ENCODE results near the gene EIF2B4. TPM values are rescaled to one million over a fixed set of nuclear protein-coding genes. Genes with fewer than 3 reads are reported as not detected.

Gene EIF2B4
- total and polyA plus RNA-seq, 2 of the 8 experiments (the other 6 are each of a cell fraction or from before 2014, with no cell fraction given) = 60.0 to 63.2 TPM

DNA sequence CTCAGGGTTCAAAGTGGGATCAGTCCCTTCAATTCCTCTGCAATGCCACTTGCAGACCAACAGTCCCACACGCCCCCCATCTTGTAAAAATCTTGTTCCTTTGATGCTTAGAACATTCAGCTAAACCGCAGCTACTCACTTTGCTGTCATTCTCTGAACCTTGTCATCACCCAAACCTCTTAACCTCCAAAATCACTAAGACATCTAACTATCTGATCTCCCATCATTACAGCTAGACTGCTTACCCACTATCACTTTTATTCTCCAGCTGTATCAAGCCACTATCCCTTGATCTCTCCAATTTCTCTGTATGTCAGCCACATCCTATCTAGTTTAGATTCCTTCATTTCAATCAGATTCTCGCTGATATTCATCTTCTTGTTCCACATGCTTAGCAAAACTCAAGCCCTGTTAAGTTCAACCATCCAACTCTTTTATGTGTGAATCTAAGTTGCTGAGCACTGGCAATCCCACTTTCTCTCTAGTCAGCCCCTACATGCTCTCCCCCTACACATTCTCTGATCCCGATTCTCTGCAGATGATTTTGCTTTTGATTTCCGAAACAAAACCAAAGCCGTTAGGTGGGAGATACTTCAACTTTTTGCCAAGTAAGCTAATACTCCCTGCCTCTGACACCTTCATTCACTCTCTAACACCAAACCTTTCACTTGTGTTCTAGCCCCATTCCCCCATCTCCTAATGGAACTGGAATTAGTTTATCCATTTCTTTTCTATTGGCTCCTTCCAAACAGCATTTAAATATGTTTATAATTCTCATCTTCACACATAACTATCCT lies 18.1 kb downstream of the EIF2B4 start:
- Histone ChIP-seq H3K4ac (replicated peaks; ENCODE audit: insufficient read length, low read depth, low read length) (no peak overlapping the region), H2BK5ac (ENCODE audit: low read depth, low read length) (no peak overlapping the region), H3K79me2 (ENCODE audit: control insufficient read depth in 1 of 2, insufficient read depth in 2 of 2, low read length in 2 of 2) (peaks cover 13 to 88% of the 10 kb centered on the region in 2 experiments; a peak in 3 of 4 replicates), H3K4me3 (ENCODE audit: extremely low read depth in 1 of 4, insufficient read depth in 2 of 4, low read depth in 3 of 4, low read length in 4 of 4) (no peak overlapping the region), H2BK120ac (replicated peaks; ENCODE audit: low read depth, low read length) (no peak overlapping the region), H4K91ac (replicated peaks; ENCODE audit: insufficient read length, low read length) (no peak overlapping the region), H4K8ac (ENCODE audit: extremely low read depth, insufficient read depth, low read length) (no peak overlapping the region), H3K4me1 (replicated peaks in 1 of 4; ENCODE audit: control insufficient read depth in 3 of 4, insufficient read depth in 4 of 4, low read length in 3 of 4) (peaks cover 0 to 6% (median 4%) of the 10 kb centered on the region in 4 experiments; a peak in 4 of 7 replicates), H3K27ac (ENCODE audit: low read depth, low read length) (no peak overlapping the region), H3K14ac (ENCODE audit: insufficient read length) (no peak overlapping the region), H2BK20ac (ENCODE audit: low read length) (no peak overlapping the region), H4K5ac (ENCODE audit: insufficient read length, low read depth, low read length) (no peak overlapping the region), H2AK5ac (ENCODE audit: low read depth, low read length) (no peak overlapping the region), H3K27me3 (replicated peaks in 1 of 4; ENCODE audit: control insufficient read depth in 3 of 4, extremely low read depth in 1 of 4, insufficient read depth in 3 of 4, low read length in 3 of 4) (no peaks in the 10 kb centered on the region), H3K79me1 (ENCODE audit: low read depth, low read length) (no peaks in the 10 kb centered on the region; the same call in 1 of the 2 replicates), H2BK12ac (ENCODE audit: low read depth, low read length) (no peak overlapping the region), H3K4me2 (ENCODE audit: insufficient read depth in 1 of 2, low read depth in 2 of 2, low read length in 2 of 2) (no peak overlapping the region), H3K18ac (ENCODE audit: extremely low read depth, low read length) (no peak overlapping the region), H3K9me3 (ENCODE audit: insufficient read depth in 2 of 2, low read depth in 1 of 2, low read length in 1 of 2) (no peaks in the 10 kb centered on the region), H2AFZ (ENCODE audit: low read length) (no peak overlapping the region), H4K20me1 (replicated peaks in 1 of 2; ENCODE audit: control insufficient read depth in 1 of 2, insufficient read depth in 2 of 2, low read length in 2 of 2) (peaks cover 3 to 4% of the 10 kb centered on the region in 2 experiments), H3K56ac (replicated peaks; ENCODE audit: insufficient read length, low read depth, low read length) (no peak overlapping the region), H3K23ac (ENCODE audit: insufficient read length) (no peak overlapping the region), H3K36me3 (ENCODE audit: control insufficient read depth in 2 of 4, insufficient read depth in 4 of 4, low read length in 3 of 4) (peaks cover 0 to 5% (median 3%) of the 10 kb centered on the region in 4 experiments; a peak in 3 of 8 replicates), H2BK15ac (ENCODE audit: low read length) (no peak overlapping the region), H3K23me2 (ENCODE audit: low read depth, low read length) (no peaks in the 10 kb centered on the region), H3K9ac (replicated peaks in 1 of 4; ENCODE audit: extremely low read depth in 1 of 4, low read depth in 3 of 4, low read length in 3 of 4) (no peak overlapping the region)
- ChIA-PET CTCF (ENCODE audit: partially characterized antibody) (interaction anchor here (0.9 to 2.5 kb wide), 3 partner anchors 11 to 78 kb away, joined by 3 to 8 read pairs (median 3); no protein-coding TSS in a partner anchor), POLR2A (ENCODE audit: partially characterized antibody) (interaction anchor here (1.1 to 9.5 kb wide), 10 partner anchors 9 to 69 kb away, joined by 3 to 135 read pairs (median 9); partner anchors contain the start of genes EIF2B4, MPV17, PPM1G and SNX17)
- no peak for FAIRE-seq
- DNase-seq (ENCODE audit: low read depth in 1 of 2, low spot score in 2 of 2) = no peak
- WGBS, 2 experiments (ENCODE audit: extremely low coverage in 1 of 2, insufficient coverage in 1 of 2, insufficient read length in 1 of 2, insufficient replicate concordance in 2 of 2, low coverage in 1 of 2, low lambda C conversion rate in 2 of 2, missing lambda C conversion rate in 1 of 2) = 93% methylated on average over 6 of the region's 6 CpGs; no CpG with 5 or more reads in 1 of the 2 experiments
- TF ChIP-seq SIX5 (IDR thresholded peaks at IDR 0.05; ENCODE audit: low read depth, low read length) (no peak), CHD1 (IDR thresholded peaks at IDR 0.05; ENCODE audit: low read depth, low read length) (no peak), SP4 (IDR thresholded peaks at IDR 0.05; ENCODE audit: low read length) (no peak), JUN (IDR thresholded peaks at IDR 0.05; ENCODE audit: low read depth, low read length) (no peak), GTF2F1 (IDR thresholded peaks at IDR 0.05; ENCODE audit: borderline replicate concordance, low read depth, low read length) (no peak), SIRT6 (IDR thresholded peaks at IDR 0.05; ENCODE audit: low read length) (no peak), BCL11A (IDR thresholded peaks at IDR 0.05; ENCODE audit: low read depth in 2 of 2, low read length in 2 of 2) (no peak), CREB1 (IDR thresholded peaks at IDR 0.05) (no peak), GABPA (IDR thresholded peaks at IDR 0.05; ENCODE audit: borderline replicate concordance, insufficient read depth, low read length) (no peak), KDM4A (IDR thresholded peaks at IDR 0.05; ENCODE audit: low read depth, low read length, severe bottlenecking) (no peak)
- TF ChIP-seq, protein P1, sequence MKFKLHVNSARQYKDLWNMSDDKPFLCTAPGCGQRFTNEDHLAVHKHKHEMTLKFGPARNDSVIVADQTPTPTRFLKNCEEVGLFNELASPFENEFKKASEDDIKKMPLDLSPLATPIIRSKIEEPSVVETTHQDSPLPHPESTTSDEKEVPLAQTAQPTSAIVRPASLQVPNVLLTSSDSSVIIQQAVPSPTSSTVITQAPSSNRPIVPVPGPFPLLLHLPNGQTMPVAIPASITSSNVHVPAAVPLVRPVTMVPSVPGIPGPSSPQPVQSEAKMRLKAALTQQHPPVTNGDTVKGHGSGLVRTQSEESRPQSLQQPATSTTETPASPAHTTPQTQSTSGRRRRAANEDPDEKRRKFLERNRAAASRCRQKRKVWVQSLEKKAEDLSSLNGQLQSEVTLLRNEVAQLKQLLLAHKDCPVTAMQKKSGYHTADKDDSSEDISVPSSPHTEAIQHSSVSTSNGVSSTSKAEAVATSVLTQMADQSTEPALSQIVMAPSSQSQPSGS (IDR thresholded peaks at IDR 0.05; ENCODE audit: low read length) = no peak
